Glutamatergic neuron (in vitro differentiated cells): ENCODE measurements around the gene MYO1E. TPM values are rescaled to one million over a fixed set of nuclear protein-coding genes. Genes with fewer than 3 reads are reported as not detected.

ENCODE experiments used
- DNase-seq: peaks from one replicate; pipeline ENCODE4 v3.0.0; 2022
- H3K27ac Mint-ChIP-seq: one replicate; pipeline ENCODE4 v1.8.0; 2020; ENCODE audit warnings: mild to moderate bottlenecking, mixed read lengths, inconsistent platforms; ENCODE audit not compliant: unreplicated experiment
- H3K27me3 Mint-ChIP-seq: one replicate; pipeline ENCODE4 v1.8.0; 2020; ENCODE audit warnings: mild to moderate bottlenecking, moderate library complexity, mixed read lengths, inconsistent platforms; ENCODE audit not compliant: unreplicated experiment
- H3K36me3 Mint-ChIP-seq: one replicate; pipeline ENCODE4 v1.8.0; 2020; ENCODE audit warnings: mild to moderate bottlenecking, mixed read lengths, inconsistent platforms; ENCODE audit not compliant: unreplicated experiment
- H3K4me1 Mint-ChIP-seq: one replicate; pipeline ENCODE4 v1.8.0; 2020; ENCODE audit warnings: mild to moderate bottlenecking, low read depth, mixed read lengths, inconsistent platforms; ENCODE audit not compliant: unreplicated experiment
- H3K4me3 Mint-ChIP-seq: one replicate; pipeline ENCODE4 v1.8.0; 2020; ENCODE audit warnings: mild to moderate bottlenecking, mixed read lengths, inconsistent platforms; ENCODE audit not compliant: unreplicated experiment
- H3K9me3 Mint-ChIP-seq: one replicate; pipeline ENCODE4 v1.8.0; 2020; ENCODE audit warnings: mild to moderate bottlenecking, moderate library complexity, mixed read lengths, inconsistent platforms; ENCODE audit not compliant: unreplicated experiment
- CTCF ChIP-seq: fragments of 200-600 bp; sonication (generic); IDR thresholded peaks from one replicate; pipeline ENCODE4 v1.5.0; 2021; ENCODE audit not compliant: partially characterized antibody, unreplicated experiment
- total RNA-seq: library from RNA; stranded (reverse); fragmentation: NEBNext Ultra II Directional; extraction: Animal tissue kit (Norgen Biotek cat#: 25700); gene quantifications from one replicate; pipeline ENCODE4 v1.2.1, GENCODE V29; 2021; ENCODE audit not compliant: unreplicated experiment

MYO1E gene
- total RNA-seq, 1 donor from 2014 or later, result 7.9 TPM

GRCh38 chr15:59237924-59238331 lies 134.7 kb downstream of the MYO1E start:
- H3K27ac Mint-ChIP-seq, result no peak overlapping the region
- peaks cover 5% of the 10 kb centered on the region for H3K4me1 Mint-ChIP-seq
- peaks cover 3% of the 10 kb centered on the region for H3K27me3 Mint-ChIP-seq
- peaks cover 2% of the 10 kb centered on the region for H3K9me3 Mint-ChIP-seq
- DNase-seq, result no peak
- TF ChIP-seq CTCF, result no peak
- no peak overlapping the region for H3K4me3 Mint-ChIP-seq
- no peaks in the 10 kb centered on the region for H3K36me3 Mint-ChIP-seq

- Mint-ChIP-seq H3K4me3 (no peak overlapping the region), H3K27ac (no peak overlapping the region), H3K27me3 (peaks cover 3% of the 10 kb centered on the region)
These were observed 135.4 kb downstream of the MYO1E start for GRCh38 chr15:59237119-59237855.

GRCh38 chr15:59236394-59236793 lies 136.3 kb downstream of the MYO1E start:
- Mint-ChIP-seq H3K4me3 (no peak overlapping the region), H3K36me3 (no peaks in the 10 kb centered on the region), H3K27ac (no peak overlapping the region), H3K4me1 (peaks cover 5% of the 10 kb centered on the region), H3K27me3 (peaks cover 3% of the 10 kb centered on the region), H3K9me3 (peaks cover 2% of the 10 kb centered on the region)
- DNase-seq, result no peak
- no peak for TF ChIP-seq CTCF

More at GRCh38 chr15:59237119-59237855, 135.4 kb downstream of the MYO1E start:
- DNase-seq, result no peak
- Mint-ChIP-seq H3K36me3 (no peaks in the 10 kb centered on the region), H3K9me3 (peaks cover 2% of the 10 kb centered on the region), H3K4me1 (peaks cover 5% of the 10 kb centered on the region)
- no peak for TF ChIP-seq CTCF

GRCh38 chr15:59232476-59232875 lies 140.2 kb downstream of the MYO1E start:
- no peak overlapping the region for H3K4me3 Mint-ChIP-seq
- no peaks in the 10 kb centered on the region for H3K4me1 Mint-ChIP-seq
- peaks cover 2% of the 10 kb centered on the region for H3K9me3 Mint-ChIP-seq
- no peaks in the 10 kb centered on the region for H3K36me3 Mint-ChIP-seq
- no peak overlapping the region for H3K27ac Mint-ChIP-seq
- no peak for DNase-seq
- H3K27me3 Mint-ChIP-seq, result peaks cover 3% of the 10 kb centered on the region
- no peak for TF ChIP-seq CTCF

GRCh38 chr15:59230531-59231055 lies 142.1 kb downstream of the MYO1E start:
- no peak for TF ChIP-seq CTCF
- Mint-ChIP-seq H3K9me3 (peaks cover 2% of the 10 kb centered on the region), H3K4me3 (no peak overlapping the region), H3K27me3 (peaks cover 3% of the 10 kb centered on the region), H3K36me3 (no peaks in the 10 kb centered on the region), H3K27ac (no peak overlapping the region), H3K4me1 (no peaks in the 10 kb centered on the region)
- DNase-seq, result no peak
